H9 (cell line): ENCODE results near the gene MTHFD1L. TPM values are rescaled to one million over a fixed set of nuclear protein-coding genes. Genes with fewer than 3 reads are reported as not detected.
A peak's percentile ranks its signal among the peaks of the same experiment; 100 is the strongest.

Experiments
- DNase-seq: peaks from one replicate; pipeline ENCODE4 v3.0.0-alpha.2; 2017
- H2AFZ ChIP-seq: one replicate; pipeline ENCODE4 v1.6.1; 2013; ENCODE audit warnings: mild to moderate bottlenecking, low read length, control low read depth, moderate library complexity
- H2AK5ac ChIP-seq: 2 replicates; pipeline ENCODE4 v1.6.1; 2013; ENCODE audit warnings: low read length, control low read depth, mixed read lengths; ENCODE audit not compliant: insufficient read length
- H2BK120ac ChIP-seq: one replicate; pipeline ENCODE4 v1.6.1; 2013; ENCODE audit warnings: low read depth, mild to moderate bottlenecking, low read length, control low read depth, inconsistent platforms; ENCODE audit not compliant: poor library complexity, severe bottlenecking
- H2BK12ac ChIP-seq: 2 replicates; pipeline ENCODE4 v1.6.1; 2013; ENCODE audit warnings: low read length, control low read depth, mixed read lengths, low read depth; ENCODE audit not compliant: insufficient read length
- H2BK15ac ChIP-seq: 2 replicates; pipeline ENCODE4 v1.6.1; 2013; ENCODE audit warnings: low read depth, low read length, control low read depth
- H2BK20ac ChIP-seq: one replicate; pipeline ENCODE4 v1.6.1; 2013; ENCODE audit warnings: low read depth, mild to moderate bottlenecking, low read length, control low read depth, inconsistent platforms; ENCODE audit not compliant: poor library complexity, severe bottlenecking
- H2BK5ac ChIP-seq: 2 replicates; pipeline ENCODE4 v1.6.1; 2013; ENCODE audit warnings: low read length, control low read depth, mixed read lengths; ENCODE audit not compliant: insufficient read length
- H3K14ac ChIP-seq: 2 replicates; pipeline ENCODE4 v1.6.1; 2013; ENCODE audit warnings: low read length, control low read depth; ENCODE audit not compliant: insufficient read depth
- H3K18ac ChIP-seq: 2 replicates; pipeline ENCODE4 v1.6.1; 2013; ENCODE audit warnings: low read depth, mild to moderate bottlenecking, mixed read lengths, low read length, control low read depth; ENCODE audit not compliant: insufficient read length
- H3K23ac ChIP-seq: 2 replicates; pipeline ENCODE4 v1.6.1; 2013; ENCODE audit warnings: low read length, control low read depth, mixed read lengths, low read depth; ENCODE audit not compliant: insufficient read length
- H3K23me2 ChIP-seq: 2 replicates; pipeline ENCODE4 v1.6.1; 2013; ENCODE audit warnings: low read depth, mild to moderate bottlenecking, mixed read lengths, low read length, control low read depth; ENCODE audit not compliant: insufficient read length, poor library complexity, severe bottlenecking
- H3K27ac ChIP-seq: 2 replicates; pipeline ENCODE4 v1.5.1; 2013; ENCODE audit warnings: low read length, control low read depth, mixed read lengths, low read depth; ENCODE audit not compliant: insufficient read length
- H3K27me3 ChIP-seq: 2 replicates; pipeline ENCODE4 v1.6.1; 2013; ENCODE audit warnings: low read length, control low read depth, inconsistent platforms; ENCODE audit not compliant: insufficient read depth
- H3K4ac ChIP-seq: 2 replicates; pipeline ENCODE4 v1.6.1; 2013; ENCODE audit warnings: low read depth, mild to moderate bottlenecking, control low read depth, inconsistent platforms, low read length, moderate library complexity
- H3K4me1 ChIP-seq: 2 replicates; pipeline ENCODE4 v1.6.1; 2013; ENCODE audit warnings: low read length, control low read depth, inconsistent platforms; ENCODE audit not compliant: insufficient read depth
- H3K4me2 ChIP-seq: 2 replicates; pipeline ENCODE4 v1.6.1; 2013; ENCODE audit warnings: low read length, control low read depth, mixed read lengths; ENCODE audit not compliant: insufficient read length, insufficient read depth
- H3K56ac ChIP-seq: 2 replicates; pipeline ENCODE4 v1.6.1; 2013; ENCODE audit warnings: low read depth, mild to moderate bottlenecking, mixed read lengths, low read length, control low read depth; ENCODE audit not compliant: insufficient read length
- H3K79me1 ChIP-seq: 2 replicates; pipeline ENCODE4 v1.6.1; 2013; ENCODE audit warnings: low read depth, mild to moderate bottlenecking, moderate library complexity, low read length, control low read depth, inconsistent platforms; ENCODE audit not compliant: insufficient read depth, poor library complexity, severe bottlenecking
- H3K79me2 ChIP-seq: 2 replicates; pipeline ENCODE4 v1.6.1; 2013; ENCODE audit warnings: low read length, control low read depth, inconsistent platforms; ENCODE audit not compliant: insufficient read depth
- H3K9ac ChIP-seq: 2 replicates; pipeline ENCODE4 v1.6.1; 2013; ENCODE audit warnings: low read length, control low read depth, mixed read lengths; ENCODE audit not compliant: insufficient read length; ENCODE audit errors: extremely low read depth
- H3K9me3 ChIP-seq: one replicate; pipeline ENCODE4 v1.6.1; 2013; ENCODE audit warnings: low read depth, low read length, inconsistent platforms; ENCODE audit not compliant: control insufficient read depth
- H3T11ph ChIP-seq: one replicate; pipeline ENCODE4 v1.6.1; 2013; ENCODE audit warnings: mild to moderate bottlenecking, low read length, control low read depth, inconsistent platforms
- H4K20me1 ChIP-seq: one replicate; pipeline ENCODE4 v1.6.1; 2013; ENCODE audit not compliant: control insufficient read depth, insufficient read length, insufficient read depth
- H4K5ac ChIP-seq: 2 replicates; pipeline ENCODE4 v1.6.1; 2013; ENCODE audit warnings: low read depth, mild to moderate bottlenecking, mixed read lengths, low read length, control low read depth; ENCODE audit not compliant: insufficient read length
- H4K8ac ChIP-seq: replicated peaks from 2 replicates; pipeline ENCODE4 v1.6.1; 2013; ENCODE audit warnings: low read length, control low read depth, mixed read lengths, low read depth; ENCODE audit not compliant: insufficient read length
- H4K91ac ChIP-seq: 2 replicates; pipeline ENCODE4 v1.6.1; 2013; ENCODE audit warnings: low read depth, mild to moderate bottlenecking, moderate library complexity, mixed read lengths, low read length, control low read depth; ENCODE audit not compliant: insufficient read length
- H3K27ac Mint-ChIP-seq, 3 experiments: 2 replicates in 2 of 3; 3 replicates in 1 of 3; pipeline ENCODE4 v1.8.0; 2020 to 2021; ENCODE audit warnings: mixed read lengths in 3 of 3, mild to moderate bottlenecking in 1 of 3, moderate library complexity in 1 of 3
- H3K27me3 Mint-ChIP-seq: 2 replicates; pipeline ENCODE4 v1.8.0; 2021; ENCODE audit warnings: low read depth, mild to moderate bottlenecking, moderate library complexity, mixed read lengths
- H3K36me3 Mint-ChIP-seq, 3 experiments: 2 replicates in 2 of 3; 3 replicates in 1 of 3; pipeline ENCODE4 v1.8.0; 2020 to 2021; ENCODE audit warnings: low read depth in 3 of 3, mixed read lengths in 3 of 3; ENCODE audit not compliant: insufficient read depth in 1 of 3
- H3K4me1 Mint-ChIP-seq, 2 experiments: 2 replicates each; pipeline ENCODE4 v1.8.0; 2020; ENCODE audit warnings: mixed read lengths in 2 of 2
- H3K4me3 Mint-ChIP-seq, 2 experiments: 2 replicates in 1 of 2; 3 replicates in 1 of 2; pipeline ENCODE4 v1.8.0; 2020 to 2021; ENCODE audit warnings: mild to moderate bottlenecking in 2 of 2, mixed read lengths in 2 of 2, moderate library complexity in 1 of 2
- H3K9me3 Mint-ChIP-seq, 2 experiments: 2 replicates in 1 of 2; 3 replicates in 1 of 2; pipeline ENCODE4 v1.8.0; 2020; ENCODE audit warnings: mild to moderate bottlenecking in 2 of 2, mixed read lengths in 2 of 2, moderate library complexity in 1 of 2
- WGBS: extraction: QIAGEN DNeasy Blood & Tissue Kit; methylation state at CpG from one replicate; pipeline ENCODE4 v1.1.7; 2013; ENCODE audit warnings: missing lambda C conversion rate, low lambda C conversion rate, mixed read lengths; ENCODE audit not compliant: insufficient read length; ENCODE audit errors: extremely low coverage; 5-methylcytosine and 5-hydroxymethylcytosine counted together
- total RNA-seq: library from RNA; stranded (reverse); gene quantifications from 2 replicates; pipeline ENCODE4 v1.2.1, GENCODE V29; 2021
- TF ChIP-seq, protein P1 (sequence below): fragments of 200-600 bp; sonication (generic); conservative IDR thresholded peaks from 3 replicates; pipeline ENCODE4 v1.8.0; 2021; ENCODE audit warnings: antibody characterized with exemption, mild to moderate bottlenecking

Gene MTHFD1L
- total RNA-seq, 1 experiment from 2014 or later, result 90.2 TPM

DNA sequence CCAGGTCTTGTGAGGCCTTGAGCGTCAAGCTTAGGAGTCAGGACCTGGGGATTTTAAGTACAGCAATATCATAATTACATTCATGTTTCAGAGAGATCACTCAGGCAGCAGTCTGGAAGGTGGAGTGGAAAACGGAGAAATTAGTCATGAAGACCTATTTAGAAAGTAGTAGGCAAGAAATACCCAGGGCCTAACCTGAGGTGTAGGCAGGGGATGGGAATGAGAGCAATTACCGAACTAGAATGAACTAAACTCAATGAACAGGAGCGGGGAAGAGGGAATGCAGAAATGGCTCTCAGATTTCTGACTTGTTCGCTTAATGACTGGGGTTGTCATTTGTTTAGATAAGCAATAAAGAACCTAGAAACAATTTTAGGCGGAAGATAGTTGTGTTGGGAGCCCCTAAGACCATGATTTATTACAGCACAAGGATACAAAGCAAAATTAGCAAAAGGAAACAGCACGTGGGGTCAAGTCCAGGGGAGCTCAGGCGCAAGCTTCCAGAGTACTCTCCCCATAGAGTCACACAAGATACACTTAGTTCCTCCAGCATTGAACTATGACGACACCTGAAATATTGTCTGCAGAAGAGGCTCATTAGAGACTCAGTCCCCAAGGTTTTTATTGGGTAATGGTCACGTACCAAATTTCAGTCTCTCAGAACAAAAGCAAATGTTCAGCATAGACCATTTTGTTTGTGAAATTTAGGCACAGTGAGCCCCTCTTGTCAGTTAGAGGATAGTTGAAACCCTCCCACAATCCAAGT lies 195.4 kb downstream of the MTHFD1L start:
- Histone ChIP-seq H2AK5ac (no peak overlapping the region), H3T11ph (no peak overlapping the region), H4K91ac (no peak overlapping the region), H4K5ac (no peak overlapping the region), H4K20me1 (no peaks in the 10 kb centered on the region), H3K4ac (no peak overlapping the region), H3K27ac (no peak overlapping the region), H3K79me1 (no peaks in the 10 kb centered on the region), H3K9ac (no peak overlapping the region), H2AFZ (no peak overlapping the region), H3K18ac (no peak overlapping the region), H2BK15ac (no peak overlapping the region), H2BK20ac (no peak overlapping the region), H3K23ac (no peak overlapping the region), H3K14ac (no peak overlapping the region), H3K23me2 (no peaks in the 10 kb centered on the region), H3K79me2 (no peaks in the 10 kb centered on the region), H2BK12ac (no peak overlapping the region), H2BK5ac (no peak overlapping the region), H3K4me1 (no peaks in the 10 kb centered on the region), H3K56ac (no peak overlapping the region), H3K9me3 (no peaks in the 10 kb centered on the region), H2BK120ac (no peak overlapping the region), H3K4me2 (no peak overlapping the region), H3K27me3 (no peaks in the 10 kb centered on the region), H4K8ac (no peak overlapping the region)
- TF ChIP-seq, protein P1, sequence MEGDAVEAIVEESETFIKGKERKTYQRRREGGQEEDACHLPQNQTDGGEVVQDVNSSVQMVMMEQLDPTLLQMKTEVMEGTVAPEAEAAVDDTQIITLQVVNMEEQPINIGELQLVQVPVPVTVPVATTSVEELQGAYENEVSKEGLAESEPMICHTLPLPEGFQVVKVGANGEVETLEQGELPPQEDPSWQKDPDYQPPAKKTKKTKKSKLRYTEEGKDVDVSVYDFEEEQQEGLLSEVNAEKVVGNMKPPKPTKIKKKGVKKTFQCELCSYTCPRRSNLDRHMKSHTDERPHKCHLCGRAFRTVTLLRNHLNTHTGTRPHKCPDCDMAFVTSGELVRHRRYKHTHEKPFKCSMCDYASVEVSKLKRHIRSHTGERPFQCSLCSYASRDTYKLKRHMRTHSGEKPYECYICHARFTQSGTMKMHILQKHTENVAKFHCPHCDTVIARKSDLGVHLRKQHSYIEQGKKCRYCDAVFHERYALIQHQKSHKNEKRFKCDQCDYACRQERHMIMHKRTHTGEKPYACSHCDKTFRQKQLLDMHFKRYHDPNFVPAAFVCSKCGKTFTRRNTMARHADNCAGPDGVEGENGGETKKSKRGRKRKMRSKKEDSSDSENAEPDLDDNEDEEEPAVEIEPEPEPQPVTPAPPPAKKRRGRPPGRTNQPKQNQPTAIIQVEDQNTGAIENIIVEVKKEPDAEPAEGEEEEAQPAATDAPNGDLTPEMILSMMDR, result no peak
- Mint-ChIP-seq H3K27me3 (no peaks in the 10 kb centered on the region), H3K36me3 (peaks cover 16 to 19% (median 18%) of the 10 kb centered on the region in 3 experiments), H3K9me3 (no peaks in the 10 kb centered on the region), H3K27ac (peak overlapping the region in 2 of 3 experiments; percentile 0 to 36; a peak in 1 of 7 replicates), H3K4me1 (peaks cover 2 to 7% of the 10 kb centered on the region in 2 experiments; a peak in 3 of 4 replicates), H3K4me3 (no peak overlapping the region)
- DNase-seq, result no peak
- no CpG with 5 or more reads among the region's 10 CpGs for WGBS
